ENCODE results near the gene MUC3A.

GRCh38 chr7:100944138-100944537 is 5.2 kb upstream of the MUC3A start:
- TF ChIP-seq CTCF (conservative IDR thresholded peaks at IDR 0.05; ENCODE audit: low read depth, low read length) (no peak), POLR2A (IDR thresholded peaks at IDR 0.05; ENCODE audit: low read depth, low read length) (no peak), RCOR1 (IDR thresholded peaks at IDR 0.05; ENCODE audit: insufficient replicate concordance, low read length) (no peak), CEBPB (IDR thresholded peaks at IDR 0.05; ENCODE audit: low read depth, low read length) (no peak), MAZ (IDR thresholded peaks at IDR 0.05; ENCODE audit: borderline replicate concordance, low read depth, low read length) (no peak), NFE2L2 (IDR thresholded peaks at IDR 0.05; ENCODE audit: low read depth, low read length) (no peak), BHLHE40 (IDR thresholded peaks at IDR 0.05; ENCODE audit: low read depth, low read length) (no peak), RFX5 (IDR thresholded peaks at IDR 0.05; ENCODE audit: low read depth, low read length) (no peak), RAD21 (IDR thresholded peaks at IDR 0.05; ENCODE audit: low read length) (no peak), USF2 (IDR thresholded peaks at IDR 0.05; ENCODE audit: low read depth, low read length) (no peak)
